ENCODE measurements around the gene MAP2K5.

- TF ChIP-seq CTCF (IDR thresholded peaks at IDR 0.05; ENCODE audit: low read length) (no peak), EZH2 (IDR thresholded peaks at IDR 0.05; ENCODE audit: borderline replicate concordance, low read length) (no peak)
Observed at GRCh38 chr15:67660446-67660845, 117.9 kb downstream of the MAP2K5 start.

Data from OCI-LY1 (cell line).